H1 (cell line): ENCODE results near the gene POU6F2. TPM values are rescaled to one million over a fixed set of nuclear protein-coding genes. Genes with fewer than 3 reads are reported as not detected.
A peak's percentile ranks its signal among the peaks of the same experiment; 100 is the strongest.

ENCODE experiments used
- CTCF ChIA-PET: fragments of 300-600 bp; sonication (Branson Sonifier 250); formaldehyde crosslinking; loops from one replicate; lab custom pipeline; 2021; ENCODE audit not compliant: partially characterized antibody; lab: Charles Lee
- POLR2A ChIA-PET: fragments of 300-600 bp; sonication (Branson Sonifier 250); formaldehyde crosslinking; loops from one replicate; lab custom pipeline; 2021; ENCODE audit warnings: inconsistent platforms; ENCODE audit not compliant: partially characterized antibody; lab: Charles Lee
- DNase-seq, 2 experiments: peaks; one replicate each; pipeline versions ENCODE4 v3.0.0 to v3.0.0-alpha.2; 2010 to 2022; ENCODE audit warnings: low spot score in 2 of 2, low read depth in 1 of 2, mixed read lengths in 1 of 2
- FAIRE-seq: peaks from 2 replicates; lab custom pipeline; 2011; peaks lifted over from hg19 to GRCh38; lab: Jason Lieb, UNC
- H2AFZ ChIP-seq: 2 replicates; pipeline ENCODE4 v1.8.1; 2012; ENCODE audit warnings: low read length, inconsistent platforms
- H2AK5ac ChIP-seq: 2 replicates; pipeline ENCODE4 v1.6.1; 2013; ENCODE audit warnings: low read depth, low read length
- H2BK120ac ChIP-seq: replicated peaks from 2 replicates; pipeline ENCODE3; 2013; ENCODE audit warnings: low read depth, low read length, inconsistent platforms
- H2BK12ac ChIP-seq: 2 replicates; pipeline ENCODE4 v1.6.1; 2013; ENCODE audit warnings: low read depth, low read length
- H2BK15ac ChIP-seq: 2 replicates; pipeline ENCODE4 v1.6.1; 2013; ENCODE audit warnings: low read length
- H2BK20ac ChIP-seq: 2 replicates; pipeline ENCODE4 v1.6.1; 2013; ENCODE audit warnings: low read length
- H2BK5ac ChIP-seq: 2 replicates; pipeline ENCODE4 v1.6.1; 2013; ENCODE audit warnings: low read depth, low read length
- H3K14ac ChIP-seq: 2 replicates; pipeline ENCODE4 v1.6.1; 2013; ENCODE audit warnings: inconsistent platforms; ENCODE audit not compliant: insufficient read length
- H3K18ac ChIP-seq: 2 replicates; pipeline ENCODE4 v1.6.1; 2013; ENCODE audit warnings: low read length; ENCODE audit errors: extremely low read depth
- H3K23ac ChIP-seq: 2 replicates; pipeline ENCODE4 v1.6.1; 2013; ENCODE audit warnings: inconsistent platforms; ENCODE audit not compliant: insufficient read length
- H3K23me2 ChIP-seq: 2 replicates; pipeline ENCODE4 v1.6.1; 2013; ENCODE audit warnings: low read depth, low read length
- H3K27ac ChIP-seq: 2 replicates; pipeline ENCODE4 v1.6.1; 2011; ENCODE audit warnings: low read depth, low read length, inconsistent platforms
- H3K27me3 ChIP-seq, 4 experiments: replicated peaks in 1 of 4; 1 replicate in 1 of 4; 2 replicates in 3 of 4; pipeline versions ENCODE4 v1.6.1 to v1.8.1; 2011 to 2013; ENCODE audit warnings: low read length in 3 of 4, mild to moderate bottlenecking in 3 of 4, inconsistent platforms in 2 of 4, mixed read lengths in 2 of 4, moderate library complexity in 1 of 4; ENCODE audit not compliant: control insufficient read depth in 3 of 4, insufficient read depth in 3 of 4; ENCODE audit errors: extremely low read depth in 1 of 4
- H3K36me3 ChIP-seq, 4 experiments: 2 replicates each; pipeline versions ENCODE4 v1.6.1 to v1.8.1; 2011 to 2013; ENCODE audit warnings: mild to moderate bottlenecking in 4 of 4, low read length in 3 of 4, moderate library complexity in 2 of 4, control low read depth in 1 of 4, inconsistent platforms in 1 of 4; ENCODE audit not compliant: insufficient read depth in 4 of 4, control insufficient read depth in 2 of 4
- H3K4ac ChIP-seq: replicated peaks from 2 replicates; pipeline ENCODE3; 2013; ENCODE audit warnings: low read length, low read depth, mixed read lengths, inconsistent platforms; ENCODE audit not compliant: insufficient read length
- H3K4me1 ChIP-seq, 4 experiments: replicated peaks in 1 of 4; 1 replicate in 1 of 4; 2 replicates in 3 of 4; pipeline versions ENCODE4 v1.6.1 to v1.8.1; 2011 to 2013; ENCODE audit warnings: low read length in 3 of 4, inconsistent platforms in 2 of 4, mixed read lengths in 1 of 4; ENCODE audit not compliant: insufficient read depth in 4 of 4, control insufficient read depth in 3 of 4
- H3K4me2 ChIP-seq, 2 experiments: 2 replicates each; pipeline versions ENCODE4 v1.6.1 to v1.8.1; 2011 to 2013; ENCODE audit warnings: low read depth in 2 of 2, low read length in 2 of 2, control low read depth in 1 of 2, inconsistent platforms in 1 of 2, mild to moderate bottlenecking in 1 of 2; ENCODE audit not compliant: insufficient read depth in 1 of 2
- H3K4me3 ChIP-seq, 4 experiments: fragments of 200-600, 300-600 bp in 1 of 4; sonication (generic), shearing (Covaris generic), sonication (Bioruptor Twin) in 1 of 4; 2 replicates each; pipeline versions ENCODE4 v1.5.1 to v1.8.1; 2011 to 2016; ENCODE audit warnings: low read length in 4 of 4, low read depth in 3 of 4, control low read depth in 2 of 4, inconsistent platforms in 2 of 4, mild to moderate bottlenecking in 2 of 4, mixed read lengths in 1 of 4, moderate library complexity in 1 of 4; ENCODE audit not compliant: insufficient read depth in 2 of 4; ENCODE audit errors: extremely low read depth in 1 of 4
- H3K56ac ChIP-seq: replicated peaks from 2 replicates; pipeline ENCODE3; 2013; ENCODE audit warnings: low read depth, mild to moderate bottlenecking, mixed read lengths, low read length, inconsistent platforms; ENCODE audit not compliant: insufficient read length
- H3K79me1 ChIP-seq: 2 replicates; pipeline ENCODE4 v1.6.1; 2013; ENCODE audit warnings: low read depth, low read length, control low read depth
- H3K79me2 ChIP-seq, 2 experiments: 2 replicates each; pipeline versions ENCODE4 v1.6.1 to v1.8.1; 2012 to 2013; ENCODE audit warnings: low read length in 2 of 2, mild to moderate bottlenecking in 2 of 2, inconsistent platforms in 1 of 2; ENCODE audit not compliant: insufficient read depth in 2 of 2, control insufficient read depth in 1 of 2
- H3K9ac ChIP-seq, 4 experiments: replicated peaks in 1 of 4; 1 replicate in 1 of 4; 2 replicates in 3 of 4; pipeline versions ENCODE4 v1.6.1 to v1.8.1; 2011 to 2013; ENCODE audit warnings: low read depth in 3 of 4, low read length in 3 of 4, control low read depth in 2 of 4, mild to moderate bottlenecking in 2 of 4, moderate library complexity in 2 of 4, inconsistent platforms in 1 of 4; ENCODE audit errors: extremely low read depth in 1 of 4
- H3K9me3 ChIP-seq, 2 experiments: 2 replicates each; pipeline versions ENCODE4 v1.6.1 to v1.8.1; 2012 to 2013; ENCODE audit warnings: mild to moderate bottlenecking in 2 of 2, moderate library complexity in 2 of 2, control low read depth in 1 of 2, inconsistent platforms in 1 of 2, low read depth in 1 of 2, low read length in 1 of 2, mixed read lengths in 1 of 2; ENCODE audit not compliant: insufficient read depth in 2 of 2
- H4K20me1 ChIP-seq, 2 experiments: replicated peaks in 1 of 2; 2 replicates each; pipeline versions ENCODE3 to v1.8.1; 2011 to 2013; ENCODE audit warnings: inconsistent platforms in 2 of 2, low read length in 2 of 2, mild to moderate bottlenecking in 1 of 2; ENCODE audit not compliant: insufficient read depth in 2 of 2, control insufficient read depth in 1 of 2
- H4K5ac ChIP-seq: 2 replicates; pipeline ENCODE4 v1.6.1; 2013; ENCODE audit warnings: low read length, low read depth, mixed read lengths, inconsistent platforms; ENCODE audit not compliant: insufficient read length
- H4K8ac ChIP-seq: 2 replicates; pipeline ENCODE4 v1.8.0; 2013; ENCODE audit warnings: mild to moderate bottlenecking, moderate library complexity, low read length, inconsistent platforms; ENCODE audit not compliant: insufficient read depth; ENCODE audit errors: extremely low read depth
- H4K91ac ChIP-seq: replicated peaks from 2 replicates; pipeline ENCODE3; 2013; ENCODE audit warnings: low read length, mixed read lengths, inconsistent platforms; ENCODE audit not compliant: insufficient read length
- BACH1 ChIP-seq: IDR thresholded peaks from 2 replicates; pipeline ENCODE4 v1.6.1; 2012; ENCODE audit warnings: low read length, improper control_type of control experiment
- BCL11A ChIP-seq, 2 experiments: IDR thresholded peaks; one replicate each; pipeline ENCODE4 v1.6.1; 2011; ENCODE audit warnings: low read depth in 2 of 2, low read length in 2 of 2, mild to moderate bottlenecking in 2 of 2
- CHD1 ChIP-seq: IDR thresholded peaks from 2 replicates; pipeline ENCODE4 v1.6.1; 2012; ENCODE audit warnings: low read depth, low read length, improper control_type of control experiment
- CHD2 ChIP-seq: IDR thresholded peaks from 2 replicates; pipeline ENCODE4 v1.6.1; 2012; ENCODE audit warnings: low read length, improper control_type of control experiment
- FOSL1 ChIP-seq: IDR thresholded peaks from 2 replicates; pipeline ENCODE4 v1.6.1; 2011; ENCODE audit warnings: mild to moderate bottlenecking, low read depth, low read length, moderate library complexity; ENCODE audit not compliant: insufficient read depth
- GTF2F1 ChIP-seq: IDR thresholded peaks from 2 replicates; pipeline ENCODE4 v1.6.1; 2012; ENCODE audit warnings: low read depth, low read length, improper control_type of control experiment, borderline replicate concordance
- NANOG ChIP-seq: IDR thresholded peaks from 2 replicates; pipeline ENCODE4 v1.6.1; 2011; ENCODE audit warnings: low read length, low read depth, mild to moderate bottlenecking, inconsistent platforms; ENCODE audit not compliant: insufficient read depth, poor library complexity, severe bottlenecking
- PHF8 ChIP-seq: fragments of 200-600 bp; sonication (generic); conservative IDR thresholded peaks from 2 replicates; pipeline ENCODE4 v1.7.1; 2012; ENCODE audit warnings: low read depth, mild to moderate bottlenecking, inconsistent platforms, low read length, moderate library complexity
- RNF2 ChIP-seq: fragments of 200-900, 300-1000 bp; sonication (generic); IDR thresholded peaks from 2 replicates; pipeline ENCODE4 v1.7.1; 2016; ENCODE audit warnings: borderline replicate concordance, low read depth, mild to moderate bottlenecking, antibody characterized with exemption, low read length; ENCODE audit not compliant: poor library complexity, severe bottlenecking; ENCODE audit errors: missing control alignments
- TAF7 ChIP-seq: optimal IDR thresholded peaks from 2 replicates; pipeline ENCODE3; 2011; ENCODE audit warnings: low read depth, mild to moderate bottlenecking, inconsistent platforms, low read length, moderate library complexity, borderline replicate concordance
- WGBS, 2 experiments: shearing (Covaris generic) in 1 of 2; methylation state at CpG; one replicate each; pipeline versions ENCODE4 v1.1.6 to v1.1.7; 2013 to 2015; ENCODE audit warnings: low lambda C conversion rate in 2 of 2, mixed read lengths in 2 of 2, inconsistent platforms in 1 of 2, low coverage in 1 of 2, missing lambda C conversion rate in 1 of 2; ENCODE audit not compliant: insufficient replicate concordance in 2 of 2, insufficient coverage in 1 of 2, insufficient read length in 1 of 2; ENCODE audit errors: extremely low coverage in 1 of 2, missing lambda C conversion rate in 1 of 2; 5-methylcytosine and 5-hydroxymethylcytosine counted together
- polyA plus RNA-seq, 7 experiments: library from polyadenylated mRNA; depleted of rRNA in 3 of 7; stranded (reverse) in 5 of 7; unstranded in 2 of 7; fragments of >200 nt in 5 of 7; fragments of 200-250 nt in 2 of 7; gene quantifications; 1 replicate in 5 of 7; 2 replicates in 1 of 7; 4 replicates in 1 of 7; pipeline versions ENCODE4 v1.2.1 to v1.2.3, GENCODE V29; 2011 to 2013; ENCODE audit warnings: missing spikeins in 2 of 7, mixed read lengths in 2 of 7
- total RNA-seq: library from RNA; stranded (reverse); fragmentation: NEBNext Ultra II Directional; extraction: Animal tissue kit (Norgen Biotek cat#: 25700); gene quantifications from 2 replicates; pipeline ENCODE4 v1.2.1, GENCODE V29; 2021
- TF ChIP-seq, protein P1 (sequence below): IDR thresholded peaks from 2 replicates; pipeline ENCODE4 v1.6.1; 2012; ENCODE audit warnings: low read length, inconsistent platforms

The POU6F2 gene
- total and polyA plus RNA-seq, 2 of the 8 experiments (the other 6 are each of a cell fraction or from before 2014, with no cell fraction given): 1.1 to 2.0 TPM

DNA sequence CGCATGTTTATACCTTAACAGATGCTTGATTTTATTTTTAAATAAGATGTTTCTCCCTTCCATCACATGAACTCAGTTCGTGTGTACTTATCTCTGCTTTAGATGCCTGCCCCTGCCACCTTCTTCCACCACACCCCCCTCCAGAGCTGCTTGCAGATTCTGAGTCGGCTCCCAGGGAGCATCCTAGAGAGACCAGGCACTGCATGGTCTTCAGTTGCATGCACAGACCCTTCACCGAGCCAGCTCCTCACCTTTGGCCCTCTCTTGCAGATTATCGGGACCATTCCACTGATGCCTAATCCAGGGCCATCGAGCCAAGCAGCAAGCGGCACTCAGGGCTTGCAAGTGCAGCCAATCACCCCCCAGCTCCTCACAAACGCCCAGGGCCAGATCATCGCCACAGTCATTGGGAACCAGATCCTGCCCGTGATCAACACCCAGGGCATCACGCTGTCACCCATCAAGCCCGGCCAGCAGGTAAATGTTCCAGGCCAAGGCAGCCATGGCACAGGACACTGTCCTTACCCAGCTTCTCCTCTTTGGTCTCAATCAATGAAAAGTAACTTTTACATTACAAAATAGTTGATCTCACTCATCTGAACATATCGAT, 455.2 kb downstream of the POU6F2 start:
- Histone ChIP-seq H2BK15ac (no peak overlapping the region), H2BK5ac (no peak overlapping the region), H2BK20ac (no peak overlapping the region), H4K20me1 (no peaks in the 10 kb centered on the region), H3K27me3 (no peaks in the 10 kb centered on the region), H3K56ac (no peak overlapping the region), H3K14ac (no peak overlapping the region), H4K5ac (no peak overlapping the region), H2AK5ac (no peak overlapping the region), H3K9ac (no peak overlapping the region), H3K4ac (no peak overlapping the region), H2AFZ (no peak overlapping the region), H2BK120ac (no peak overlapping the region), H3K4me1 (peaks cover 0 to 11% (median 3%) of the 10 kb centered on the region in 4 experiments; a peak in 6 of 7 replicates), H4K8ac (no peak overlapping the region), H3K79me1 (no peaks in the 10 kb centered on the region), H2BK12ac (no peak overlapping the region; the same call in 1 of the 2 replicates), H3K23me2 (no peaks in the 10 kb centered on the region; the same call in 1 of the 2 replicates), H3K36me3 (no peaks in the 10 kb centered on the region), H3K18ac (no peak overlapping the region), H4K91ac (peak overlapping the region; percentile 32), H3K4me2 (no peak overlapping the region), H3K9me3 (no peaks in the 10 kb centered on the region), H3K27ac (no peak overlapping the region), H3K23ac (no peak overlapping the region), H3K79me2 (no peaks in the 10 kb centered on the region), H3K4me3 (no peak overlapping the region)
- ChIA-PET POLR2A (no interaction called here), CTCF (interaction anchor here (0.9 to 2.8 kb wide), 3 partner anchors 21 to 116 kb away, joined by 4 to 11 read pairs (median 4); no protein-coding TSS in a partner anchor)
- DNase-seq: no peak
- no peak for FAIRE-seq
- 93% methylated on average over 13 of the region's 13 CpGs; no CpG with 5 or more reads in 1 of the 2 experiments for WGBS, 2 experiments
- TF ChIP-seq NANOG (no peak), BCL11A (IDR thresholded peaks at IDR 0.05; ENCODE audit: low read depth in 2 of 2, low read length in 2 of 2) (no peak), CHD1 (no peak), FOSL1 (no peak), GTF2F1 (no peak), TAF7 (no peak), RNF2 (no peak), BACH1 (no peak), PHF8 (no peak), CHD2 (no peak)
- TF ChIP-seq, protein P1, sequence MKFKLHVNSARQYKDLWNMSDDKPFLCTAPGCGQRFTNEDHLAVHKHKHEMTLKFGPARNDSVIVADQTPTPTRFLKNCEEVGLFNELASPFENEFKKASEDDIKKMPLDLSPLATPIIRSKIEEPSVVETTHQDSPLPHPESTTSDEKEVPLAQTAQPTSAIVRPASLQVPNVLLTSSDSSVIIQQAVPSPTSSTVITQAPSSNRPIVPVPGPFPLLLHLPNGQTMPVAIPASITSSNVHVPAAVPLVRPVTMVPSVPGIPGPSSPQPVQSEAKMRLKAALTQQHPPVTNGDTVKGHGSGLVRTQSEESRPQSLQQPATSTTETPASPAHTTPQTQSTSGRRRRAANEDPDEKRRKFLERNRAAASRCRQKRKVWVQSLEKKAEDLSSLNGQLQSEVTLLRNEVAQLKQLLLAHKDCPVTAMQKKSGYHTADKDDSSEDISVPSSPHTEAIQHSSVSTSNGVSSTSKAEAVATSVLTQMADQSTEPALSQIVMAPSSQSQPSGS: no peak
